Naive thymus-derived CD4-positive, alpha-beta T cell (primary cell): ENCODE measurements around the gene TAC4. TPM values are rescaled to one million over a fixed set of nuclear protein-coding genes. Genes with fewer than 3 reads are reported as not detected.

Source experiments
- ATAC-seq: fragments of 150-1000 bp; cut with Tn5 transposase; 2 replicates; pipeline ENCODE4 v1.10.0; 2021; ENCODE audit warnings: mild to moderate bottlenecking, moderate library complexity
- CTCF ChIA-PET: fragments of 350-600 bp; sonication (Branson Sonifier 250); formaldehyde crosslinking; loops from one replicate; lab custom pipeline; 2021; ENCODE audit warnings: antibody characterized with exemption; lab: Charles Lee
- POLR2A ChIA-PET: fragments of 350-600 bp; sonication (Branson Sonifier 250); formaldehyde crosslinking; loops from one replicate; lab custom pipeline; 2021; ENCODE audit warnings: antibody characterized with exemption, inconsistent platforms; lab: Charles Lee
- DNase-seq, 9 donors: peaks; one replicate each; pipeline versions ENCODE4 v3.0.0 to v3.0.0-alpha.2; 2020 to 2022; ENCODE audit warnings: mixed read lengths in 1 of 9
- H3K27ac ChIP-seq: one replicate; pipeline ENCODE4 v1.7.0; 2013; ENCODE audit warnings: mild to moderate bottlenecking, low read depth, low read length, moderate library complexity
- H3K27me3 ChIP-seq, 2 donors: one replicate each; pipeline ENCODE4 v1.7.0; 2013; ENCODE audit warnings: low read length in 2 of 2, mild to moderate bottlenecking in 2 of 2, moderate library complexity in 2 of 2; ENCODE audit not compliant: control insufficient read depth in 2 of 2, insufficient read depth in 2 of 2
- H3K36me3 ChIP-seq, 3 experiments: 1 replicate in 2 of 3; 2 replicates in 1 of 3; pipeline ENCODE4 v1.7.0; 2013; ENCODE audit warnings: low read length in 3 of 3, mild to moderate bottlenecking in 3 of 3, moderate library complexity in 1 of 3; ENCODE audit not compliant: insufficient read depth in 3 of 3, control insufficient read depth in 2 of 3
- H3K4me1 ChIP-seq, 2 donors: one replicate each; pipeline ENCODE4 v1.7.0; 2013; ENCODE audit warnings: low read length in 2 of 2, mild to moderate bottlenecking in 2 of 2, moderate library complexity in 1 of 2; ENCODE audit not compliant: control insufficient read depth in 2 of 2, insufficient read depth in 2 of 2
- H3K4me3 ChIP-seq: 2 replicates; pipeline ENCODE4 v1.7.0; 2013; ENCODE audit warnings: mild to moderate bottlenecking, low read length
- H3K9me3 ChIP-seq, 3 experiments: 1 replicate in 2 of 3; 2 replicates in 1 of 3; pipeline ENCODE4 v1.7.0; 2013; ENCODE audit warnings: low read length in 3 of 3; ENCODE audit not compliant: control insufficient read depth in 2 of 3
- H3K27ac Mint-ChIP-seq, 9 donors: one replicate each; pipeline ENCODE4 v1.8.0; 2020 to 2022; ENCODE audit warnings: mixed read lengths in 9 of 9, mild to moderate bottlenecking in 8 of 9, moderate library complexity in 5 of 9, inconsistent platforms in 2 of 9
- H3K27me3 Mint-ChIP-seq, 5 donors: one replicate each; pipeline ENCODE4 v1.8.0; 2021 to 2022; ENCODE audit warnings: mixed read lengths in 5 of 5, mild to moderate bottlenecking in 1 of 5
- H3K36me3 Mint-ChIP-seq, 5 donors: one replicate each; pipeline ENCODE4 v1.8.0; 2020 to 2022; ENCODE audit warnings: mixed read lengths in 5 of 5, mild to moderate bottlenecking in 3 of 5, inconsistent platforms in 1 of 5
- H3K4me1 Mint-ChIP-seq, 7 donors: one replicate each; pipeline ENCODE4 v1.8.0; 2020 to 2022; ENCODE audit warnings: mixed read lengths in 7 of 7, mild to moderate bottlenecking in 3 of 7, inconsistent platforms in 1 of 7
- H3K4me3 Mint-ChIP-seq, 10 donors: one replicate each; pipeline ENCODE4 v1.8.0; 2020 to 2022; ENCODE audit warnings: mild to moderate bottlenecking in 10 of 10, mixed read lengths in 10 of 10, moderate library complexity in 6 of 10, inconsistent platforms in 2 of 10
- H3K9me3 Mint-ChIP-seq, 11 donors: one replicate each; pipeline ENCODE4 v1.8.0; 2020 to 2022; ENCODE audit warnings: mixed read lengths in 11 of 11, mild to moderate bottlenecking in 4 of 11, inconsistent platforms in 1 of 11, moderate library complexity in 1 of 11
- intact Hi-C, 2 donors: fragments of 100-400 bp; cut with micrococcal nuclease; formaldehyde crosslinking; loops; one replicate each; pipeline ENCODE4 v1.15.1; 2023
- polyA plus RNA-seq, 2 donors: library from polyadenylated mRNA; unstranded; fragments of 300-500 nt; fragmentation: Illumina TruSeq; gene quantifications; one replicate each; pipeline ENCODE4 v1.2.3, GENCODE V29; 2021
- total RNA-seq, 6 experiments: library from RNA in 5 of 6; stranded (reverse) in 5 of 6; gene quantifications; 1 replicate in 5 of 6; 2 replicates in 1 of 6; pipeline ENCODE4 v1.2.3 and lab custom pipeline; 2021 to 2026

TAC4 gene, protein sequence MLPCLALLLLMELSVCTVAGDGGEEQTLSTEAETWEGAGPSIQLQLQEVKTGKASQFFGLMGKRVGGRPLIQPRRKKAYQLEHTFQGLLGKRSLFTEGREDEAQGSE
- not detected for total RNA-seq
- polyA plus RNA-seq: not detected
- not detected for total RNA-seq (lab: John Stamatoyannopoulos, UW)

DNA sequence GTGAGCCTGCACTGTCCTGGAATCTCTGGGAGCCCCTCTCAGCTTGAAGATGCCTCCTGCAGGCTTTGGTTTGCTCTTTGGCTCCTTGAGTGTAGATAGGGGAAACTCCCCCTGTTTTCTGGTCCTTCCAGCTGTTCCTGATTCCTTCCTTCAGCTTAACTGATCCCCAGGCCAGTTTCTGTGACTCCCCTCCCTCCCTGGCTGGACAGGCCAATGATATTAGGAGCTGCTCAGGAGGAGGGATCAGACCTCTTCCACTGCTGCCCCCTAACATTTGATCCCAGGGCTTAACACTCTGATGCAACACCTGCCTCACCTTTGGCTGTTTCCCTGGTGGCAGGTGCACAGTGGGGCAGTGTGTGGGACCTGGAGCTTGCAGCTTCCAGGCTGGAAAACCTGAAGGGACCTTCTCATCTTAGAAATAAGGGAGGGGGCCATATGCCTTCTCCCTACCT is at the start of gene TAC4:
TSS of gene TAC4 (minus strand) at position 51 of the 455 bp plus-strand sequence. CDS start 52 bp downstream, outside the sequence.
- no peak for DNase-seq
- ChIA-PET POLR2A (interaction anchor here (1.0 to 1.2 kb wide), 2 partner anchors 108 to 127 kb away, joined by 3 to 4 read pairs; no protein-coding TSS in a partner anchor), CTCF (no interaction called here)
- intact Hi-C loops: no loop called here
- peaks cover 0 to 9% (median 0%) of the 10 kb centered on the region in 5 donors for H3K27me3 Mint-ChIP-seq
- peaks cover 0 to 24% (median 3%) of the 10 kb centered on the region in 3 experiments for H3K36me3 ChIP-seq
- H3K27me3 ChIP-seq: no peaks in the 10 kb centered on the region
- H3K4me3 Mint-ChIP-seq: no peak within 1 kb of the TSS
- H3K27ac Mint-ChIP-seq: peak within 1 kb of the TSS in 8 of 9 donors; percentile 29 to 90 (median 63)
- H3K4me1 Mint-ChIP-seq: peaks cover 10 to 48% (median 27%) of the 10 kb centered on the region in 7 donors
- H3K36me3 Mint-ChIP-seq: peaks cover 0 to 6% (median 0%) of the 10 kb centered on the region in 5 donors
- H3K9me3 ChIP-seq: no peaks in the 10 kb centered on the region
- no peak within 1 kb of the TSS for H3K4me3 ChIP-seq
- no peaks in the 10 kb centered on the region for H3K9me3 Mint-ChIP-seq
- ATAC-seq: no peak
- peaks cover 14 to 16% of the 10 kb centered on the region in 2 donors for H3K4me1 ChIP-seq
- no peak within 1 kb of the TSS for H3K27ac ChIP-seq

DNA sequence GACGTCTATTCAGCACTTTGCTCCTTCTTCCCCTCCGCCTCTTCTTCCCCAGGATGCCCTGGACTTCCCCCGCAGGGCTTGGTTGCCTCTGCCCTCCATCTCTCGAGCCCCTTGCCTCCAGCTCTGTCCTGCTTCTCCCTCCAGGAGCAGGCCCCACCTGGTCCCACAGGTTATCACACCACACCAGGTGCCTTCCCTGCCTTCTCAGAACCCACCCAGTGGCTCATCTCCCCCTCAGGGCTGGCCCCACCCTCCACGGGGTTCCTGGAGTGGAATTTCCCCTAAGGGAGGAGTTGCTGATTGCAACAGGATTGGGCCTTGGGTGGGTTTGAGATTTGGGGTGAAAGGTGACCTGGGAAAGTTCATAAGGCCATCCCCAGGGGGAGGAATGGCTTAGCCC is 49.0 kb upstream of the TAC4 start:
- POLR2A ChIA-PET: no interaction called here
- H3K4me1 ChIP-seq: no peaks in the 10 kb centered on the region
- no peak overlapping the region for H3K27ac Mint-ChIP-seq
- ATAC-seq (no peak), DNase-seq (no peak)
- H3K4me3 Mint-ChIP-seq: no peak overlapping the region
- no peaks in the 10 kb centered on the region for H3K9me3 Mint-ChIP-seq
- CTCF ChIA-PET: no interaction called here
- no peaks in the 10 kb centered on the region for H3K36me3 ChIP-seq
- H3K36me3 Mint-ChIP-seq: peaks cover 0 to 3% (median 0%) of the 10 kb centered on the region in 5 donors
- no peak overlapping the region for H3K27ac ChIP-seq
- H3K9me3 ChIP-seq: no peaks in the 10 kb centered on the region
- peaks cover 0 to 3% (median 0%) of the 10 kb centered on the region in 7 donors for H3K4me1 Mint-ChIP-seq
- H3K27me3 Mint-ChIP-seq: peaks cover 50 to 77% (median 60%) of the 10 kb centered on the region in 5 donors
- intact Hi-C loops: no loop called here
- no peak overlapping the region for H3K4me3 ChIP-seq
- no peaks in the 10 kb centered on the region for H3K27me3 ChIP-seq

DNA sequence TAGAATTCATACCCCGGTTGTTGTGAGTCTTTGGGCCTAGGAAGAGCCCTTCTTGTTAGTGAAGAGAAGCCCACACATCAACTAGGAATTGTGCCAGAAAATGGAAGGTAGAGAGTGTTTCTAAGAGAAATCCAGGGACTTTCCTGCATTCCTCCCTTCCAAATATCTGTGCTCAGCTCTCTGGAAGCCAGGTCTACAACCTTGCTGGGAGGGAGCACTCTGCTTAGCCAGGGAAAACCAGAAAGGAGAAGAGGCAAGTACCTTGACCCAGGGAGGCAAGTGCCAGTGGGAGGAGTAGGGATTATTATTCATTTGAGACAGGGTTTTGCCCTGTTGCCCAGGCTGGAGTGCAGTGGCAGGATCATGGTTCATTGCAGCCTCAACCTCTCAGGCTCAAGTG is 48.4 kb upstream of the TAC4 start:
- Mint-ChIP-seq H3K4me1 (peaks cover 0 to 2% (median 0%) of the 10 kb centered on the region in 7 donors), H3K27me3 (peaks cover 53 to 79% (median 63%) of the 10 kb centered on the region in 5 donors), H3K9me3 (no peaks in the 10 kb centered on the region), H3K27ac (no peak overlapping the region), H3K4me3 (no peak overlapping the region), H3K36me3 (peaks cover 0 to 3% (median 0%) of the 10 kb centered on the region in 5 donors)
- Histone ChIP-seq H3K36me3 (no peaks in the 10 kb centered on the region), H3K9me3 (no peaks in the 10 kb centered on the region), H3K27ac (no peak overlapping the region), H3K4me1 (no peaks in the 10 kb centered on the region), H3K27me3 (no peaks in the 10 kb centered on the region), H3K4me3 (no peak overlapping the region)
- ATAC-seq (no peak), DNase-seq (no peak)
- intact Hi-C loops: no loop called here
- CTCF ChIA-PET: no interaction called here
- POLR2A ChIA-PET: no interaction called here

DNA sequence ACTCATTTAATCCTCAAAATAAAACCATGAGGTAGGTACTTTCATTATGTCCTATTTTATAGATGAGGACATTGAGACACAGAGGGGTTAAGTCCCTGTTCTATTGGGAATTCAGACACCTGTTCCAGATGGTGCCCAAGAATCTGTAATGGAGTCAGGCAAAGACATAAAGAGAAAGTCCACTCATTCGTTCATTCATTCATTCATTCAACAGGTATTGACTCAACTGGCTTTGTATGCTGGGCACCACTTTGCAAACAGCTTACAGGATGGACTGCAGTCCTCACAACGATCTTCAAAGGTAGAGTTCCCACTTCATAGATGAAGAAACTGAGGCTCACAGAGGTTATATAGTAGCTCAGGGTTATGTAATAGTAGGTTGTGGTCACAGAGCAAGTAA is 47.9 kb upstream of the TAC4 start:
- Mint-ChIP-seq H3K27me3 (peaks cover 53 to 79% (median 63%) of the 10 kb centered on the region in 5 donors), H3K9me3 (no peaks in the 10 kb centered on the region), H3K4me3 (no peak overlapping the region), H3K4me1 (peaks cover 0 to 6% (median 0%) of the 10 kb centered on the region in 7 donors), H3K27ac (no peak overlapping the region), H3K36me3 (peaks cover 0 to 3% (median 0%) of the 10 kb centered on the region in 5 donors)
- intact Hi-C loops: no loop called here
- peaks cover 0 to 4% of the 10 kb centered on the region in 2 donors for H3K27me3 ChIP-seq
- no peaks in the 10 kb centered on the region for H3K9me3 ChIP-seq
- ATAC-seq (no peak), DNase-seq (no peak)
- no peaks in the 10 kb centered on the region for H3K36me3 ChIP-seq
- ChIA-PET POLR2A (no interaction called here), CTCF (interaction anchor here (0.7 kb wide), 1 partner anchor 105 kb away, joined by 4 read pairs; no protein-coding TSS in a partner anchor)
- no peaks in the 10 kb centered on the region for H3K4me1 ChIP-seq
- H3K27ac ChIP-seq: no peak overlapping the region
- H3K4me3 ChIP-seq: no peak overlapping the region

DNA sequence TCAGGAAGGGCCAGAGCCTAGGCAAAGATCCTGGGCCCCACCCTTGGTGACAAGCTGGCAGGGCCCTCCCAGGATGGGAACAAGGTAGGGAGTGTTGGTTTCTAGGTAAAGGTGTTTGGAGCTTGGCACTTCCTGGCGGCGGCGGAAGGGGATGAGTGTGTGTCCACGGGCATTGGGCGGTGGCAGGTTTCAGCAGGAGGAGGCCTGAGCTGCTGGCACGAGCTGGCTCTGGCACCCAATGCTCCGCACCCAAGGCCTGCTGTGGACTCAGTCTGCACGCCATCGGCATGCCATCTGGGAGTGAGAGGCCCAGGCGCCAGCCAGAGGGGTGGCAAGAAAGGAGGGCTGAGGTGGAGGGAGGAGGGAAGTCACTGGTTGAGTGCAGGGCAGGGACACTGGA is 46.9 kb upstream of the TAC4 start:
- ATAC-seq (no peak), DNase-seq (no peak)
- Mint-ChIP-seq H3K36me3 (peaks cover 0 to 3% (median 0%) of the 10 kb centered on the region in 5 donors), H3K27me3 (peaks cover 48 to 77% (median 52%) of the 10 kb centered on the region in 5 donors), H3K27ac (no peak overlapping the region), H3K9me3 (no peaks in the 10 kb centered on the region), H3K4me1 (peaks cover 0 to 6% (median 0%) of the 10 kb centered on the region in 7 donors), H3K4me3 (no peak overlapping the region)
- CTCF ChIA-PET: no interaction called here
- intact Hi-C loops: no loop called here
- Histone ChIP-seq H3K27ac (no peak overlapping the region), H3K9me3 (no peaks in the 10 kb centered on the region), H3K36me3 (no peaks in the 10 kb centered on the region), H3K4me1 (no peaks in the 10 kb centered on the region), H3K4me3 (no peak overlapping the region), H3K27me3 (peaks cover 0 to 4% of the 10 kb centered on the region in 2 donors)
- POLR2A ChIA-PET: no interaction called here

DNA sequence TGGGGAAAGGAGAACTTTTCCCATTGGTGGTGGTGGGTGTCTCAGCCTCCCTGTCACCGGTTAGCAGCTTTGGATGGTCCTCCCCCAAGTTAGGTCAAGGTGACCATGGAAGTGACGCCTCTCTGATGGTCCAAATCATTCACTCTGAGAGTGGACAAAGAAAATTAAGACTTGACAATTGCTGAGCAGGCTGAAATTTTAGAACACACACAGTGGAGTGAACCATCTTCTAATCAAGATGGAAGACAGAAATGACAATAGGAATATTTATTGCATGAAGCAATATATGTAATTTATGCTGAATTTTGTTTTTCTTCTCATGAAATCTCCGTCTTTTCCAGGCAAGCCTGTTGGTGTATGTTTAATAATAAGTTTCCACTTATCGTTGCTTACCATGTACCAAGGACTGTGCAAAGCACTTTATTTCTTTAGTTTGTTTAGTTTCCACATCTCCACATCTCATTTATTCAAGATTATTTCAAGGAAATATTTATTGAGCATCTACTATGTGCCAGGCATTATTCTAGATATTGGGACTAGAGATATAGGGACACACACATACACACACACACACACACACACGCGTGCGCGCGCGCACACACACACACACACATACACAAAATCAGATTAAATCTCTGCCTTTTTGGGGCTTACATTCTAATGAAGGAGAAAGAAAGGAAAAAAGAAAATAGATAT is 44.0 kb upstream of the TAC4 start:
- Histone ChIP-seq H3K36me3 (no peaks in the 10 kb centered on the region), H3K9me3 (no peaks in the 10 kb centered on the region), H3K27ac (no peak overlapping the region), H3K27me3 (peaks cover 0 to 4% of the 10 kb centered on the region in 2 donors), H3K4me3 (no peak overlapping the region), H3K4me1 (no peaks in the 10 kb centered on the region)
- ATAC-seq (no peak), DNase-seq (no peak)
- ChIA-PET CTCF (no interaction called here), POLR2A (no interaction called here)
- Mint-ChIP-seq H3K27me3 (peaks cover 52 to 84% (median 60%) of the 10 kb centered on the region in 5 donors), H3K27ac (no peak overlapping the region), H3K9me3 (no peaks in the 10 kb centered on the region), H3K36me3 (peaks cover 0 to 3% (median 0%) of the 10 kb centered on the region in 5 donors), H3K4me3 (no peak overlapping the region), H3K4me1 (peaks cover 0 to 6% (median 0%) of the 10 kb centered on the region in 7 donors)
- intact Hi-C loops: no loop called here
